WTC11 (cell line): Measurements from ENCODE around the gene IL7R. TPM values are rescaled to one million over a fixed set of nuclear protein-coding genes. Genes with fewer than 3 reads are reported as not detected.

Experiments used
- ATAC-seq: fragments of 200-7000 bp; cut with Tn5 transposase; 2 replicates; pipeline ENCODE4 v1.10.0; 2021; ENCODE audit warnings: mild to moderate bottlenecking, moderate library complexity
- CTCF ChIA-PET: fragments of 300-600 bp; sonication (Branson Sonifier 250); formaldehyde crosslinking; loops from one replicate; lab custom pipeline; 2021; ENCODE audit warnings: antibody characterized with exemption; lab: Charles Lee
- POLR2A ChIA-PET: fragments of 350-600 bp; sonication (Branson Sonifier 250); formaldehyde crosslinking; loops from one replicate; lab custom pipeline; 2021; ENCODE audit warnings: antibody characterized with exemption; lab: Charles Lee
- DNase-seq: peaks from one replicate; pipeline ENCODE4 v3.0.0; 2021; ENCODE audit warnings: low spot score
- H3K27ac Mint-ChIP-seq: 2 replicates; pipeline ENCODE4 v1.8.0; 2021; ENCODE audit warnings: mixed read lengths
- H3K27me3 Mint-ChIP-seq: 2 replicates; pipeline ENCODE4 v1.8.0; 2021; ENCODE audit warnings: low read depth, mild to moderate bottlenecking, moderate library complexity, mixed read lengths
- H3K36me3 Mint-ChIP-seq: 2 replicates; pipeline ENCODE4 v1.8.0; 2021; ENCODE audit warnings: mixed read lengths
- H3K4me1 Mint-ChIP-seq: 2 replicates; pipeline ENCODE4 v1.8.0; 2022; ENCODE audit warnings: mixed read lengths
- H3K4me3 Mint-ChIP-seq: 2 replicates; pipeline ENCODE4 v1.8.0; 2021; ENCODE audit warnings: mild to moderate bottlenecking, moderate library complexity, mixed read lengths
- H3K9me3 Mint-ChIP-seq: 2 replicates; pipeline ENCODE4 v1.8.0; 2021; ENCODE audit warnings: mixed read lengths
- E2F4 ChIP-seq: sonication (generic); formaldehyde crosslinking; IDR thresholded peaks from 2 replicates; pipeline ENCODE4 v1.8.1; 2022; ENCODE audit warnings: low read depth, mild to moderate bottlenecking, moderate library complexity, missing genetic modification reagents, borderline replicate concordance
- EMX1 ChIP-seq: fragments of 250-450 bp; sonication (Bioruptor Pico); IDR thresholded peaks from 2 replicates; pipeline ENCODE4 v1.8.0; 2021; ENCODE audit warnings: mild to moderate bottlenecking
- FOXJ3 ChIP-seq: sonication (generic); formaldehyde crosslinking; IDR thresholded peaks from 2 replicates; pipeline ENCODE4 v1.9.0; 2021; ENCODE audit warnings: missing genetic modification reagents, mild to moderate bottlenecking, borderline replicate concordance
- FOXP4 ChIP-seq: sonication (generic); formaldehyde crosslinking; IDR thresholded peaks from 2 replicates; pipeline ENCODE4 v1.8.0; 2022; ENCODE audit warnings: mild to moderate bottlenecking, missing genetic modification reagents
- GABPB1 ChIP-seq: sonication (generic); formaldehyde crosslinking; IDR thresholded peaks from 2 replicates; pipeline ENCODE4 v1.8.1; 2023; ENCODE audit warnings: mild to moderate bottlenecking, missing genetic modification reagents
- MXD4 ChIP-seq: fragments of 250-450 bp; sonication (Bioruptor Pico); IDR thresholded peaks from 2 replicates; pipeline ENCODE4 v1.8.0; 2021; ENCODE audit warnings: mild to moderate bottlenecking, moderate library complexity, borderline replicate concordance
- NFE2L1 ChIP-seq: sonication (generic); formaldehyde crosslinking; IDR thresholded peaks from 2 replicates; pipeline ENCODE4 v1.8.1; 2023; ENCODE audit warnings: missing genetic modification reagents
- NR1H2 ChIP-seq: sonication (generic); formaldehyde crosslinking; IDR thresholded peaks from 2 replicates; pipeline ENCODE4 v1.9.0; 2021; ENCODE audit warnings: mild to moderate bottlenecking, moderate library complexity, missing genetic modification reagents
- PRDM15 ChIP-seq: sonication (generic); formaldehyde crosslinking; IDR thresholded peaks from 2 replicates; pipeline ENCODE4 v1.8.0; 2022; ENCODE audit warnings: missing genetic modification reagents
- RELA ChIP-seq: sonication (generic); formaldehyde crosslinking; IDR thresholded peaks from 2 replicates; pipeline ENCODE4 v1.8.1; 2022; ENCODE audit warnings: missing genetic modification reagents, mild to moderate bottlenecking, borderline replicate concordance
- STAT6 ChIP-seq: sonication (generic); formaldehyde crosslinking; conservative IDR thresholded peaks from 2 replicates; pipeline ENCODE4 v1.8.1; 2023; ENCODE audit warnings: mild to moderate bottlenecking, low read depth, missing genetic modification reagents, moderate library complexity
- ZNF219 ChIP-seq: sonication (generic); formaldehyde crosslinking; IDR thresholded peaks from 2 replicates; pipeline ENCODE4 v1.8.0; 2023; ENCODE audit warnings: missing genetic modification reagents, mild to moderate bottlenecking, borderline replicate concordance
- ZNF232 ChIP-seq: sonication (generic); formaldehyde crosslinking; IDR thresholded peaks from 2 replicates; pipeline ENCODE4 v1.8.0; 2022; ENCODE audit warnings: mild to moderate bottlenecking, missing genetic modification reagents
- ZNF512 ChIP-seq: sonication (generic); formaldehyde crosslinking; IDR thresholded peaks from 2 replicates; pipeline ENCODE4 v1.8.1; 2022; ENCODE audit warnings: missing genetic modification reagents, borderline replicate concordance
- total RNA-seq: library from RNA; stranded (reverse); gene quantifications from 3 replicates; pipeline ENCODE4 v1.2.3, GENCODE V29; 2021

Gene IL7R
- total RNA-seq, 1 experiment from 2014 or later, result 0.57 TPM

- TF ChIP-seq PRDM15 (CRISPR knock-in tag) (no peak), RELA (CRISPR knock-in tag) (no peak), ZNF219 (CRISPR knock-in tag) (no peak), NFE2L1 (CRISPR knock-in tag) (no peak), MXD4 (CRISPR knock-in tag) (no peak)
Observed at GRCh38 chr5:35879649-35880048, 23.0 kb downstream of the IL7R start (continued).

GRCh38 chr5:35880156-35880555 lies 23.5 kb downstream of the IL7R start:
- no peaks in the 10 kb centered on the region; the same call in 1 of the 2 replicates for H3K27me3 Mint-ChIP-seq
- H3K36me3 Mint-ChIP-seq, result no peaks in the 10 kb centered on the region
- ChIA-PET POLR2A (no interaction called here), CTCF (interaction anchor here (0.6 kb wide), 1 partner anchor 47 kb away, joined by 4 read pairs; no protein-coding TSS in a partner anchor)
- H3K9me3 Mint-ChIP-seq, result no peaks in the 10 kb centered on the region
- H3K27ac Mint-ChIP-seq, result no peak overlapping the region
- ATAC-seq, result no peak
- TF ChIP-seq FOXP4 (CRISPR knock-in tag), result no peak
- no peak for TF ChIP-seq NR1H2 (CRISPR knock-in tag)
- TF ChIP-seq ZNF512 (CRISPR knock-in tag), result no peak
- TF ChIP-seq E2F4 (CRISPR knock-in tag), result no peak
- TF ChIP-seq EMX1, result no peak
- no peak for TF ChIP-seq ZNF219 (CRISPR knock-in tag)
- TF ChIP-seq STAT6 (CRISPR knock-in tag), result no peak
- no peak for TF ChIP-seq FOXJ3 (CRISPR knock-in tag)
- TF ChIP-seq ZNF232 (CRISPR knock-in tag), result no peak
- TF ChIP-seq GABPB1 (CRISPR knock-in tag), result no peak
- no peaks in the 10 kb centered on the region for H3K4me1 Mint-ChIP-seq
- no peak overlapping the region for H3K4me3 Mint-ChIP-seq
- DNase-seq, result no peak
